Caco-2 (cell line): ENCODE data around the gene RAP1GAP2. TPM values are rescaled to one million over a fixed set of nuclear protein-coding genes. Genes with fewer than 3 reads are reported as not detected.

Experiments used
- BruUV-seq: library from RNA; stranded (reverse); fragments of 400-500 nt; replicated peaks from 2 replicates; lab custom pipeline; 2021; lab: Mats Ljungman, UMichigan
- CTCF ChIA-PET: fragments of 300-600 bp; sonication (Branson Sonifier 250); formaldehyde crosslinking; loops from one replicate; lab custom pipeline; 2022; ENCODE audit warnings: antibody characterized with exemption; lab: Charles Lee
- POLR2A ChIA-PET: fragments of 300-600 bp; sonication (Branson Sonifier 250); formaldehyde crosslinking; loops from one replicate; lab custom pipeline; 2022; ENCODE audit warnings: antibody characterized with exemption; lab: Charles Lee
- DNase-seq, 2 experiments: peaks; one replicate each; pipeline versions ENCODE4 v3.0.0 to v3.0.0-alpha.2; 2020 to 2022
- H3K27me3 ChIP-seq: replicated peaks from 2 replicates; pipeline ENCODE4 v1.6.0; 2011; ENCODE audit warnings: low read length; ENCODE audit not compliant: control insufficient read depth, insufficient read depth
- H3K36me3 ChIP-seq: 2 replicates; pipeline ENCODE4 v1.5.1; 2011; ENCODE audit warnings: low read length; ENCODE audit not compliant: control insufficient read depth, insufficient read depth
- H3K4me1 ChIP-seq: fragments of 250-450 bp; sonication (Bioruptor Pico); 2 replicates; pipeline ENCODE4 v1.5.1; 2020; ENCODE audit warnings: mild to moderate bottlenecking
- H3K4me3 ChIP-seq: 2 replicates; pipeline ENCODE4 v1.5.1; 2011; ENCODE audit warnings: low read depth, mild to moderate bottlenecking, control low read depth, low read length
- H3K9me3 ChIP-seq: fragments of 250-450 bp; sonication (Bioruptor Pico); 2 replicates; pipeline ENCODE4 v1.5.1; 2020; ENCODE audit warnings: mild to moderate bottlenecking, moderate library complexity
- H3K27ac Mint-ChIP-seq: one replicate; pipeline ENCODE4 v1.8.0; 2022; ENCODE audit warnings: mixed read lengths; ENCODE audit not compliant: unreplicated experiment
- H3K27me3 Mint-ChIP-seq: one replicate; pipeline ENCODE4 v1.8.0; 2022; ENCODE audit warnings: mixed read lengths; ENCODE audit not compliant: insufficient read depth, unreplicated experiment
- H3K36me3 Mint-ChIP-seq: one replicate; pipeline ENCODE4 v1.8.0; 2022; ENCODE audit warnings: mild to moderate bottlenecking, mixed read lengths; ENCODE audit not compliant: insufficient read depth, unreplicated experiment
- H3K4me1 Mint-ChIP-seq: one replicate; pipeline ENCODE4 v1.8.0; 2022; ENCODE audit warnings: low read depth, mixed read lengths; ENCODE audit not compliant: unreplicated experiment
- H3K4me3 Mint-ChIP-seq: one replicate; pipeline ENCODE4 v1.8.0; 2022; ENCODE audit warnings: mild to moderate bottlenecking, moderate library complexity, mixed read lengths; ENCODE audit not compliant: unreplicated experiment
- H3K9me3 Mint-ChIP-seq: one replicate; pipeline ENCODE4 v1.8.0; 2022; ENCODE audit warnings: mixed read lengths; ENCODE audit not compliant: unreplicated experiment
- CTCF ChIP-seq, 2 experiments: fragments of 200-600 bp in 1 of 2; IDR thresholded peaks; 1 replicate in 1 of 2; 2 replicates in 1 of 2; pipeline versions ENCODE4 v1.5.1 to v1.8.0; 2011 to 2022; ENCODE audit warnings: antibody characterized with exemption in 1 of 2, control low read depth in 1 of 2, inconsistent platforms in 1 of 2, low read depth in 1 of 2, low read length in 1 of 2, mild to moderate bottlenecking in 1 of 2, moderate library complexity in 1 of 2; ENCODE audit not compliant: insufficient read depth in 1 of 2, severe bottlenecking in 1 of 2, unreplicated experiment in 1 of 2
- intact Hi-C: fragments of 100-400 bp; cut with micrococcal nuclease; formaldehyde crosslinking; loops from one replicate; pipeline ENCODE4 v1.10.0; 2022; ENCODE audit not compliant: unreplicated experiment
- total RNA-seq: library from RNA; stranded (reverse); gene quantifications from 2 replicates; pipeline ENCODE4 v1.2.3, GENCODE V29; 2022

RAP1GAP2 gene
- total RNA-seq, 1 experiment from 2014 or later, result 45.3 TPM

GRCh38 chr17:2860045-2860444, 63.8 kb downstream of the RAP1GAP2 start:
- Mint-ChIP-seq H3K4me3 (no peak overlapping the region), H3K36me3 (peaks cover 14% of the 10 kb centered on the region), H3K27ac (no peak overlapping the region), H3K4me1 (peaks cover 12% of the 10 kb centered on the region), H3K27me3 (no peaks in the 10 kb centered on the region), H3K9me3 (no peaks in the 10 kb centered on the region)
- DNase-seq, result no peak
- ChIA-PET CTCF (no interaction called here), POLR2A (no interaction called here)
- Histone ChIP-seq H3K4me1 (peaks cover 25% of the 10 kb centered on the region), H3K4me3 (no peak overlapping the region), H3K27me3 (no peaks in the 10 kb centered on the region), H3K36me3 (no peaks in the 10 kb centered on the region; the same call in 1 of the 2 replicates), H3K9me3 (no peaks in the 10 kb centered on the region)
- no peak for TF ChIP-seq CTCF (IDR thresholded peaks at IDR 0.05; ENCODE audit: insufficient read depth in 1 of 2, low read depth in 1 of 2, low read length in 1 of 2, severe bottlenecking in 1 of 2, unreplicated experiment in 1 of 2)
- intact Hi-C loops, result no loop called here
- no TSS peak for BruUV-seq

- no TSS peak for BruUV-seq
- POLR2A ChIA-PET, result interaction anchor here (0.7 kb wide), 1 partner anchor 30 kb away, joined by 4 read pairs; no protein-coding TSS in a partner anchor
Observed at GRCh38 chr17:2860883-2861282, 64.6 kb downstream of the RAP1GAP2 start.

GRCh38 chr17:2862197-2862596, 66.0 kb downstream of the RAP1GAP2 start:
- Mint-ChIP-seq H3K36me3 (peaks cover 14% of the 10 kb centered on the region), H3K9me3 (no peaks in the 10 kb centered on the region), H3K4me1 (peaks cover 12% of the 10 kb centered on the region), H3K27ac (no peak overlapping the region), H3K27me3 (no peaks in the 10 kb centered on the region), H3K4me3 (no peak overlapping the region)
- intact Hi-C loops, result no loop called here
- H3K4me1 ChIP-seq, result peaks cover 7% of the 10 kb centered on the region
- BruUV-seq, result no TSS peak
- TF ChIP-seq CTCF (IDR thresholded peaks at IDR 0.05; ENCODE audit: insufficient read depth in 1 of 2, low read depth in 1 of 2, low read length in 1 of 2, severe bottlenecking in 1 of 2, unreplicated experiment in 1 of 2), result no peak
- no peaks in the 10 kb centered on the region for H3K9me3 ChIP-seq
- CTCF ChIA-PET, result interaction anchor here (1.0 to 1.3 kb wide), 2 partner anchors 9 to 13 kb away, joined by 3 to 5 read pairs; no protein-coding TSS in a partner anchor
- POLR2A ChIA-PET, result no interaction called here
- H3K27me3 ChIP-seq, result no peaks in the 10 kb centered on the region
- no peak for DNase-seq
- no peaks in the 10 kb centered on the region; the same call in 1 of the 2 replicates for H3K36me3 ChIP-seq
- H3K4me3 ChIP-seq, result no peak overlapping the region

More at GRCh38 chr17:2860883-2861282, 64.6 kb downstream of the RAP1GAP2 start:
- H3K4me3 ChIP-seq, result no peak overlapping the region
- no peak for DNase-seq
- H3K27ac Mint-ChIP-seq, result no peak overlapping the region
- no peaks in the 10 kb centered on the region for H3K9me3 ChIP-seq
- peaks cover 12% of the 10 kb centered on the region for H3K4me1 Mint-ChIP-seq
- H3K27me3 Mint-ChIP-seq, result no peaks in the 10 kb centered on the region
- no peak for TF ChIP-seq CTCF (IDR thresholded peaks at IDR 0.05; ENCODE audit: insufficient read depth in 1 of 2, low read depth in 1 of 2, low read length in 1 of 2, severe bottlenecking in 1 of 2, unreplicated experiment in 1 of 2)
- intact Hi-C loops, result no loop called here
- no peaks in the 10 kb centered on the region; the same call in 1 of the 2 replicates for H3K36me3 ChIP-seq
- H3K4me1 ChIP-seq, result peaks cover 17% of the 10 kb centered on the region
- CTCF ChIA-PET, result no interaction called here
- peaks cover 14% of the 10 kb centered on the region for H3K36me3 Mint-ChIP-seq
- H3K27me3 ChIP-seq, result no peaks in the 10 kb centered on the region
- H3K9me3 Mint-ChIP-seq, result no peaks in the 10 kb centered on the region
- H3K4me3 Mint-ChIP-seq, result no peak overlapping the region
